Liver (tissue), 9 donors: ENCODE results near the gene PRSS1. TPM values are rescaled to one million over a fixed set of nuclear protein-coding genes. Genes with fewer than 3 reads are reported as not detected.

Experiments
- DNase-seq: peaks from one replicate; pipeline ENCODE4 v3.0.0-alpha.2; 2017; ENCODE audit warnings: low spot score
- H3K27ac ChIP-seq, 2 donors: one replicate each; pipeline ENCODE4 v1.7.0; 2013; ENCODE audit warnings: inconsistent platforms in 2 of 2, low read length in 2 of 2, control low read depth in 1 of 2, low read depth in 1 of 2, mild to moderate bottlenecking in 1 of 2
- H3K27me3 ChIP-seq, 4 donors: one replicate each; pipeline versions ENCODE4 v1.6.1 to v1.7.0; 2013; ENCODE audit warnings: low read length in 3 of 4, inconsistent platforms in 1 of 4, mild to moderate bottlenecking in 1 of 4, moderate library complexity in 1 of 4; ENCODE audit not compliant: control insufficient read depth in 4 of 4, insufficient read depth in 4 of 4
- H3K36me3 ChIP-seq, 4 donors: one replicate each; pipeline versions ENCODE4 v1.6.1 to v1.7.0; 2013; ENCODE audit warnings: low read length in 3 of 4, mild to moderate bottlenecking in 3 of 4, low read depth in 1 of 4, moderate library complexity in 1 of 4; ENCODE audit not compliant: control insufficient read depth in 4 of 4, insufficient read depth in 3 of 4
- H3K4me1 ChIP-seq, 4 donors: one replicate each; pipeline versions ENCODE4 v1.6.1 to v1.7.0; 2013; ENCODE audit warnings: low read length in 3 of 4, mild to moderate bottlenecking in 3 of 4, moderate library complexity in 1 of 4; ENCODE audit not compliant: control insufficient read depth in 4 of 4, insufficient read depth in 4 of 4
- H3K4me3 ChIP-seq, 3 donors: one replicate each; pipeline versions ENCODE4 v1.6.1 to v1.7.0; 2013; ENCODE audit warnings: low read length in 3 of 3, control low read depth in 1 of 3, low read depth in 1 of 3, mild to moderate bottlenecking in 1 of 3
- H3K9ac ChIP-seq, 2 donors: one replicate each; pipeline ENCODE4 v1.7.0; 2013; ENCODE audit warnings: low read length in 2 of 2, mild to moderate bottlenecking in 2 of 2, moderate library complexity in 2 of 2, control low read depth in 1 of 2, low read depth in 1 of 2
- H3K9me3 ChIP-seq, 4 donors: one replicate each; pipeline versions ENCODE4 v1.6.1 to v1.7.0; 2013; ENCODE audit warnings: low read length in 3 of 4; ENCODE audit not compliant: control insufficient read depth in 4 of 4
- CTCF ChIP-seq: fragments of 150-350 bp; IDR thresholded peaks from 2 replicates; pipeline ENCODE4 v1.5.1; 2017; ENCODE audit warnings: improper control_type of control experiment, low read depth, low read length; ENCODE audit not compliant: missing input control
- EGR1 ChIP-seq, 2 donors: IDR thresholded peaks; 2 replicates each; pipeline ENCODE4 v1.6.1; 2016 to 2018; ENCODE audit warnings: antibody characterized with exemption in 2 of 2, low read depth in 2 of 2
- FOXA1 ChIP-seq: IDR thresholded peaks from 2 replicates; pipeline ENCODE4 v1.6.1; 2016; ENCODE audit warnings: antibody characterized with exemption
- GABPA ChIP-seq, 2 donors: IDR thresholded peaks in 1 of 2; conservative IDR thresholded peaks in 1 of 2; 2 replicates each; pipeline ENCODE4 v1.6.1; 2016; ENCODE audit warnings: antibody characterized with exemption in 2 of 2, mild to moderate bottlenecking in 1 of 2, moderate library complexity in 1 of 2
- HNF4A ChIP-seq, 2 donors: conservative IDR thresholded peaks; 2 replicates each; pipeline ENCODE4 v1.6.1; 2016; ENCODE audit warnings: antibody characterized with exemption in 2 of 2, mild to moderate bottlenecking in 2 of 2
- HNF4G ChIP-seq: IDR thresholded peaks from 2 replicates; pipeline ENCODE4 v1.6.1; 2016; ENCODE audit warnings: antibody characterized with exemption
- JUND ChIP-seq, 2 donors: IDR thresholded peaks; 2 replicates each; pipeline ENCODE4 v1.6.1; 2016; ENCODE audit warnings: antibody characterized with exemption in 2 of 2
- RAD21 ChIP-seq, 2 donors: IDR thresholded peaks; 2 replicates each; pipeline ENCODE4 v1.6.1; 2016; ENCODE audit warnings: antibody characterized with exemption in 2 of 2, mild to moderate bottlenecking in 2 of 2
- REST ChIP-seq: IDR thresholded peaks from 2 replicates; pipeline ENCODE4 v1.6.1; 2016; ENCODE audit warnings: antibody characterized with exemption, mild to moderate bottlenecking
- RXRA ChIP-seq, 2 donors: IDR thresholded peaks; 2 replicates each; pipeline ENCODE4 v1.6.1; 2017 to 2018; ENCODE audit warnings: antibody characterized with exemption in 2 of 2, mild to moderate bottlenecking in 1 of 2
- SP1 ChIP-seq: IDR thresholded peaks from 2 replicates; pipeline ENCODE4 v1.6.1; 2018; ENCODE audit warnings: antibody characterized with exemption, mild to moderate bottlenecking
- TAF1 ChIP-seq: conservative IDR thresholded peaks from 2 replicates; pipeline ENCODE4 v1.6.1; 2016; ENCODE audit warnings: antibody characterized with exemption, mild to moderate bottlenecking
- YY1 ChIP-seq: IDR thresholded peaks from 2 replicates; pipeline ENCODE4 v1.6.1; 2016; ENCODE audit warnings: antibody characterized with exemption, mild to moderate bottlenecking
- WGBS: extraction: QIAGEN DNeasy Blood & Tissue Kit; methylation state at CpG from one replicate; pipeline ENCODE4 v1.1.7; 2013; 5-methylcytosine and 5-hydroxymethylcytosine counted together
- polyA plus RNA-seq, 2 donors: library from polyadenylated mRNA; stranded (reverse) in 1 of 2; unstranded in 1 of 2; fragments of 200-250 nt in 1 of 2; fragments of >200 nt in 1 of 2; fragmentation: Nextera tagmentation in 1 of 2; extraction: Ambion mirVana in 1 of 2; gene quantifications; one replicate each; pipeline versions ENCODE4 v1.2.1 to v1.2.3, GENCODE V29; 2013 to 2015
- total RNA-seq, 2 donors: library from RNA; depleted of rRNA; stranded (reverse); fragments of >200 nt; gene quantifications; one replicate each; pipeline ENCODE4 v1.2.3, GENCODE V29; 2014
- TF ChIP-seq, protein P1 (sequence below): IDR thresholded peaks from 2 replicates; pipeline ENCODE4 v1.6.1; 2016; ENCODE audit warnings: antibody characterized with exemption
- TF ChIP-seq, protein P2 (sequence below): IDR thresholded peaks from 2 replicates; pipeline ENCODE4 v1.6.1; 2016; ENCODE audit warnings: antibody characterized with exemption
- TF ChIP-seq, protein P3 (sequence below): IDR thresholded peaks from 2 replicates; pipeline ENCODE4 v1.6.1; 2016; ENCODE audit warnings: antibody characterized with exemption
- donor health status: healthy.
- donor health status: healthy.
- donor health status: healthy.
- donor health status: healthy.
- donor health status: healthy.

The PRSS1 gene
- total and polyA plus RNA-seq, 4 donors = not detected

GRCh38 chr7:142772051-142772450, 22.8 kb downstream of the PRSS1 start:
- H3K9me3 ChIP-seq = no peaks in the 10 kb centered on the region
- 50% methylated on average over 6 of the region's 6 CpGs for WGBS
- H3K4me1 ChIP-seq = no peaks in the 10 kb centered on the region
- H3K27ac ChIP-seq = no peak overlapping the region
- H3K4me3 ChIP-seq = no peak overlapping the region
- H3K36me3 ChIP-seq = no peaks in the 10 kb centered on the region
- no peaks in the 10 kb centered on the region for H3K27me3 ChIP-seq
- DNase-seq = no peak
- no peak overlapping the region for H3K9ac ChIP-seq
- TF ChIP-seq GABPA (IDR thresholded peaks at IDR 0.05 in 1 of 2, conservative IDR thresholded peaks at IDR 0.05 in 1 of 2) (no peak), YY1 (no peak), CTCF (no peak), FOXA1 (no peak), JUND (IDR thresholded peaks at IDR 0.05) (no peak), HNF4A (conservative IDR thresholded peaks at IDR 0.05) (no peak), TAF1 (no peak), EGR1 (IDR thresholded peaks at IDR 0.05; ENCODE audit: low read depth in 2 of 2) (no peak), SP1 (no peak), REST (no peak)
- TF ChIP-seq, protein P1, sequence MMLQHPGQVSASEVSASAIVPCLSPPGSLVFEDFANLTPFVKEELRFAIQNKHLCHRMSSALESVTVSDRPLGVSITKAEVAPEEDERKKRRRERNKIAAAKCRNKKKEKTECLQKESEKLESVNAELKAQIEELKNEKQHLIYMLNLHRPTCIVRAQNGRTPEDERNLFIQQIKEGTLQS = no peak
- TF ChIP-seq, protein P2, sequence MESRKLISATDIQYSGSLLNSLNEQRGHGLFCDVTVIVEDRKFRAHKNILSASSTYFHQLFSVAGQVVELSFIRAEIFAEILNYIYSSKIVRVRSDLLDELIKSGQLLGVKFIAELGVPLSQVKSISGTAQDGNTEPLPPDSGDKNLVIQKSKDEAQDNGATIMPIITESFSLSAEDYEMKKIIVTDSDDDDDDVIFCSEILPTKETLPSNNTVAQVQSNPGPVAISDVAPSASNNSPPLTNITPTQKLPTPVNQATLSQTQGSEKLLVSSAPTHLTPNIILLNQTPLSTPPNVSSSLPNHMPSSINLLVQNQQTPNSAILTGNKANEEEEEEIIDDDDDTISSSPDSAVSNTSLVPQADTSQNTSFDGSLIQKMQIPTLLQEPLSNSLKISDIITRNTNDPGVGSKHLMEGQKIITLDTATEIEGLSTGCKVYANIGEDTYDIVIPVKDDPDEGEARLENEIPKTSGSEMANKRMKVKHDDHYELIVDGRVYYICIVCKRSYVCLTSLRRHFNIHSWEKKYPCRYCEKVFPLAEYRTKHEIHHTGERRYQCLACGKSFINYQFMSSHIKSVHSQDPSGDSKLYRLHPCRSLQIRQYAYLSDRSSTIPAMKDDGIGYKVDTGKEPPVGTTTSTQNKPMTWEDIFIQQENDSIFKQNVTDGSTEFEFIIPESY = no peak

DNA sequence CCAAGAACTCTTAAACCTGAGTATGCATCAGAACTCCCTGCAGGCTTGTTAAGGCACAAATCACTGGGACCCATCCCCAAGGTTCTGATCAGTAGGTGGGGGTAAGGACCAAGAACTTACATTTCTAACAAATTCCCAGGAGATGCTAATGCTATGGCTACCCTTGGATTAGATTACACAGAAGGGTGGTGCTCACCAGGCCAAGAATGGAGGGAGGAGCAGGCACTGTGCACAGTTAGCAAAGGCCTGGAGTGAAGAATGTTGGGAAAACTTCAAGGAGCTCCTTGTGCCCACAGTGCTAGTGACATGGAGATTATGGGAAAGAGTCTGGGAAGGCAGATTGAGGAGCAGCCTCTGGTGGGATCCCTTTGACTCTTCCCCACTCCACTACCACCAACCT, 23.4 kb downstream of the PRSS1 start:
- Histone ChIP-seq H3K9ac (no peak overlapping the region), H3K27me3 (no peaks in the 10 kb centered on the region), H3K4me3 (no peak overlapping the region), H3K4me1 (no peaks in the 10 kb centered on the region), H3K9me3 (no peaks in the 10 kb centered on the region), H3K27ac (no peak overlapping the region), H3K36me3 (no peaks in the 10 kb centered on the region)
- DNase-seq = no peak
- TF ChIP-seq, protein P3, sequence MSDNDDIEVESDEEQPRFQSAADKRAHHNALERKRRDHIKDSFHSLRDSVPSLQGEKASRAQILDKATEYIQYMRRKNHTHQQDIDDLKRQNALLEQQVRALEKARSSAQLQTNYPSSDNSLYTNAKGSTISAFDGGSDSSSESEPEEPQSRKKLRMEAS = no peak
- TF ChIP-seq CTCF = no peak
- TF ChIP-seq TAF1 = no peak
- TF ChIP-seq GABPA (IDR thresholded peaks at IDR 0.05 in 1 of 2, conservative IDR thresholded peaks at IDR 0.05 in 1 of 2) = no peak
- TF ChIP-seq JUND (IDR thresholded peaks at IDR 0.05) = no peak
- TF ChIP-seq, protein P1 = no peak
- no peak for TF ChIP-seq YY1
- no peak for TF ChIP-seq RXRA (IDR thresholded peaks at IDR 0.05)
- TF ChIP-seq HNF4A (conservative IDR thresholded peaks at IDR 0.05) = no peak
- TF ChIP-seq HNF4G = no peak
- no peak for TF ChIP-seq RAD21 (IDR thresholded peaks at IDR 0.05)
- no peak for TF ChIP-seq EGR1 (IDR thresholded peaks at IDR 0.05; ENCODE audit: low read depth in 2 of 2)
- no peak for TF ChIP-seq REST
